Cardiac fibroblast (primary cell): ENCODE data around the gene MAPKAPK2.

Experiments
- DNase-seq, 2 donors: peaks; one replicate each; pipeline versions ENCODE4 v3.0.0 to v3.0.0-alpha.2; 2010; ENCODE audit warnings: low read depth in 2 of 2
- H3K4me3 ChIP-seq, 2 donors: replicated peaks in 1 of 2; 1 replicate in 1 of 2; 2 replicates in 1 of 2; pipeline ENCODE4 v1.5.1; 2011; ENCODE audit warnings: low read depth in 2 of 2, low read length in 2 of 2, mild to moderate bottlenecking in 2 of 2, moderate library complexity in 1 of 2
- TF ChIP-seq, protein P1 (sequence below): IDR thresholded peaks from one replicate; pipeline ENCODE4 v1.5.1; 2011; ENCODE audit warnings: low read depth, mild to moderate bottlenecking, low read length, inconsistent platforms

The MAPKAPK2 gene

DNA sequence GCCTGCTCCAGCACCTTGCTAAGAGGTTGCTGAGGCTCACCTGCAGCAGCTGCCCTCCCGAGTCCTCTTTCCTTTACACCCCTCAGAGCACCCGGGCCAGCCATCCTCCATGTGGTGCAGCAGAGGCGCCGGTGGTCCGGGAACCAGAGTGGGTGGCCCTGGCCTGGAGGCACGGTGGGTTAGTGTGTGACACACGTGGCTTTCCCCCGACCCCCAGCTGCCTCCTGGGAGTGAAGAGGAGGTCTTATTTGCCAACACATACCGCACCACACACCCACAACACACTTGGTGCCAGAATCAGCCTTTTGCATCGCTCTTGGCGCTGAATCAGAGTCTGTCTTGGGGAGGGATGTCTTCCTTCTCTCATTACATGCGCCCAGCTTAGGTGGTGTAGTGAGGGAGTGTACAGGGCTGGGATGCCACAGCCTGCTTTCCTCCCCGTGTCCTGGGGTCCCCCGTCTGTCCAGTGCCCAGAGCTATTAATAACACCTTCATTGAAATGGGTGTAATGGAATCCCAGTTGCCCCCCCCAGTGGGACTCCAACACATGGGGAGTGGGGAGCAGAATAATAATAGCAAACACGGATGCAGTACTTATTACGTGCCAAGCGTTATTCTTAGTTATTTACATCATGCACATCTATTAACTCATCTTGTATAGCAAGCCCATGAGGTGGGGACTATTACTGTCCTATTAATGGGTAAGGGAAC is 38.2 kb downstream of the MAPKAPK2 start:
- DNase-seq: peak in 1 of 2 donors; percentile 66
- TF ChIP-seq, protein P1, sequence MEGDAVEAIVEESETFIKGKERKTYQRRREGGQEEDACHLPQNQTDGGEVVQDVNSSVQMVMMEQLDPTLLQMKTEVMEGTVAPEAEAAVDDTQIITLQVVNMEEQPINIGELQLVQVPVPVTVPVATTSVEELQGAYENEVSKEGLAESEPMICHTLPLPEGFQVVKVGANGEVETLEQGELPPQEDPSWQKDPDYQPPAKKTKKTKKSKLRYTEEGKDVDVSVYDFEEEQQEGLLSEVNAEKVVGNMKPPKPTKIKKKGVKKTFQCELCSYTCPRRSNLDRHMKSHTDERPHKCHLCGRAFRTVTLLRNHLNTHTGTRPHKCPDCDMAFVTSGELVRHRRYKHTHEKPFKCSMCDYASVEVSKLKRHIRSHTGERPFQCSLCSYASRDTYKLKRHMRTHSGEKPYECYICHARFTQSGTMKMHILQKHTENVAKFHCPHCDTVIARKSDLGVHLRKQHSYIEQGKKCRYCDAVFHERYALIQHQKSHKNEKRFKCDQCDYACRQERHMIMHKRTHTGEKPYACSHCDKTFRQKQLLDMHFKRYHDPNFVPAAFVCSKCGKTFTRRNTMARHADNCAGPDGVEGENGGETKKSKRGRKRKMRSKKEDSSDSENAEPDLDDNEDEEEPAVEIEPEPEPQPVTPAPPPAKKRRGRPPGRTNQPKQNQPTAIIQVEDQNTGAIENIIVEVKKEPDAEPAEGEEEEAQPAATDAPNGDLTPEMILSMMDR: no peak
- H3K4me3 ChIP-seq: no peak overlapping the region

DNA sequence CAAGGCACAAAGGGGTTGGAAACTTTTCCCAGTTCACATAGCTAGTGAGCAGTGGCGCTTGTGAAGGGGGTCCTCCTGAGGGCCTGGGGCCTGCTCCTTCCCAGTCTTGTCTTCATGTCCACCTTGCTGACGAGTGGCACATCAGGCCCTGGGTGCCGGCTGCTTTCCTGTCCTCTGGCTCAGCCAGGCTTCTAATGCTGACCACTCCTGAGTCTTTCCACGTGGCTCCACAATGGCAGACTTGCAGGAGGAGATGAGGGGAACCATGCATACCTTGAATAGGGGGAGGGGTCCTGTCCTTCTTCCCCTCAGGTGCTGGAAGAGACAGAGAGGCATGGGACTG is 38.7 kb downstream of the MAPKAPK2 start:
- no peak for DNase-seq
- TF ChIP-seq, protein P1: no peak
- H3K4me3 ChIP-seq: no peak overlapping the region

DNA sequence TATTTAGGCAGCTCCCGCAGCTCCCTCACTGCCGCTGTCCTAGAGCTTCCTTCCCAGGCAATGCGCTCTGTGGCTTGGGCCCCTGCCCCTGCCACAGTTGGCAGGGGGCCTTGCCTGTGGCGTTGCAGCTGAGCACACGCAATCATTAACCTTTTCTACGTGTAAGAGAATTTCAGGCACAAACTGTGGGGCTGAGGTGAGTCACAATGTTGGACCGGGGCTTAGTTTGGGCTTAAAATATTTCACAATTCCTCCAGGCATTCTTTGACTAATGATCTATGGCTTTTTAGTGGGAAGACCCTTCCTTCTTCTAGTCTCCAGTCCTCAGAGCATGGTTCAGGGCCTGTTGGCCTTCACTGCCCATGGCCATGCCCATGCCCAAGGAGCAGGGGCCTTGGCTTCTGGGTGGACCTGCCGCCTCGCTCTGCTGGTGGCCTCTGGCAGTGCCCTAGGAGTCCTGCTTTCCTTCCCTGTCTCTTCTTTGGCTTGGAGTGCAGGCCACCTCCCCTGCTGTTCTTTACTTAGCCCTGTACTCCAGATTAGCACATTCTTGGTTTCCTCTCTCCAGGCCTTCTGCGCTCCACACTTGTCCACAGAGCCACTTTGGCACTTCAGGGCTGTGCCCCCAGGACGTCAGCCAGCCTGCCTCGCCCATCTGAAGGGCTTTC is 39.2 kb downstream of the MAPKAPK2 start:
- peak; percentile 84 to 94 for DNase-seq
- TF ChIP-seq, protein P1: no peak
- H3K4me3 ChIP-seq: no peak overlapping the region

DNA sequence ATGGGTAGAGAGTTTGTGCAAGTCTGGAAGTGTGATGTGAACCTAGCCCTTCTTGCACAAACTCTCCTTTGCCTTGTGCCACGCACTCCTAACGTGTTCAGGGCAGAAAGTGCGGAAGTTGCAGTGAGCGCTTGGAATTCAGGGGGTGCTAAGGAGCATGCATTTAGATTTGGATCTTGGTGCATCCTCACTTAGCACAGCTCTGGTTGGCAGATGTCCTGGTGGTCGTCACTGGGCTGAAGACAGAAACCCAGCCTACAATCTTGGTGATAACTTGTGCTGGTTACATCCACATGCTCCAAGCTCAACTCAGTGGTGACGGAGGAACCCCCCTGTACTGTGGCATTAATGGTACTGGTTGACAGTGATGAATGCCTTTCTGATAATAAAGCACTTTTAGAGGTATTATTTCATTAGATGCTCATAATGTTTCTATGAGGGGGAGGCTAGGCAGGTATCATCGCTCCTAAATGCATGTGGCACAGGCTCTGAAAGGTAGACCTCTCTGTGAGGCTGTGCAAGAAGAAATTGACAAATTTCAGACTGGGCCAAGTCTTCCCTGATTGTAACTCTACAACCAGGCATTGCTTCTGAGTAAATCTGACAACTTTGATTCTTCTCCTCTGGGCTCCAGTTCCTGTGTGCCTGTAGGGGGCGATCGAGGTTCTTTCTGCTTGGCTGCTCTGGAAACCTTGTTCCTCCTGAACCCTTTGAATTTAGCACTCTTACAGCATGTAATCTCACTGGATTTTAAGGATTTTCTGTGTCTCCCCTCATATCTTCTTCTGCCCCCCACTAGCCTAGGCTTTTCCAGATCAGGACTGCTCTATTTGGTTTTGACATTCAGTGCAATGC is 40.6 kb downstream of the MAPKAPK2 start:
- TF ChIP-seq, protein P1: peak; percentile 91
- H3K4me3 ChIP-seq: no peak overlapping the region
- peak; percentile 70 to 72 for DNase-seq

DNA sequence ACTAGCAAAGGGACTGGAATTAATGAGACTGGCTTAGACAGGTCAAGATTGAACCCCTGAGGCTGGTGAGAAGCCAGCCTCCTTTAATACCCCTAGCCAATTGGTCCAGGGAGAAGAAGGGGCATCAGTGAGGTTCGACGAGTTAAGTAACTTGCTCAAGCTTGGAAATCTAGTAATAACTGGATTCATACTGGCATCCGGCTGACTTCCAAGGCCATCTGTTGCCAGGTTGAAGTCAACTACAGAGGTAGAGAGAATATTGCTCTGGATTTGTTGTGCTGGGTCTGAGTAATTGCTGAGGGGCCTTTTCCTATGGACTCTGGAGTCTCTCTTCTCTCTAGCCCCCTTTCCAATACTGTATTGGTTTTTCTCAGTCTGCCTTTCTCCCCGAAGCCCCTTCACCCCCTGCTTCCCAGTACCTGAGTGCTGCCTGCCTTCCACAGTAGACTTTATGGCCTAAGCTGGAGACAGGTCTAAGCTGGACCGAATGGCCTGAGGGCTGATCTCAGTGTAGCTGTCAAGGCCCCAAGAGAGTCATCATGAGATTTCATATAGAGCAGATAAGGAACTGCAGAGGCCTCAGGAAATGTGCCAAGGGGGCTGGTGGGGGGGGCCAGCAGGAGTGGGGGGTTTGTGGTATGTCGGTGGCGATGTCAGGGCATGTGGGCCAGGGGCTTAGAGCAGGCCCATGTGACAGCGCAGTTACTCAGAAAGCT is 43.4 kb downstream of the MAPKAPK2 start:
- TF ChIP-seq, protein P1: no peak
- H3K4me3 ChIP-seq: no peak overlapping the region

DNA sequence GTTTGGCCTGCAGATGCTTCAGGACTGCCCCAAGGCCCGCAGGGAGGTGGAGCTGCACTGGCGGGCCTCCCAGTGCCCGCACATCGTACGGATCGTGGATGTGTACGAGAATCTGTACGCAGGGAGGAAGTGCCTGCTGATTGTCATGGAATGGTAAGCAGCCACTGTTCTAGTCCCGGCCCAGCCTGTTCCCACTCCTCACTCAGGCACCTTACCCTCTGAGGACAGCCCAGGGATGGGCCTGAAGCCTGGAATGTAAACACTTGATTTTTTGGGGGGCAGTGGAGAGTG is 43.9 kb downstream of the MAPKAPK2 start:
- DNase-seq: no peak
- H3K4me3 ChIP-seq: no peak overlapping the region
- TF ChIP-seq, protein P1: no peak

More for the DNA sequence above, 43.4 kb downstream of the MAPKAPK2 start:
- no peak for DNase-seq
